Measurements from ENCODE around the gene CSNK1E. TPM values are rescaled to one million over a fixed set of nuclear protein-coding genes. Genes with fewer than 3 reads are reported as not detected.

The CSNK1E gene
- total and polyA plus RNA-seq, 4 donors, result 37.4 to 167 (median 152) TPM

DNA sequence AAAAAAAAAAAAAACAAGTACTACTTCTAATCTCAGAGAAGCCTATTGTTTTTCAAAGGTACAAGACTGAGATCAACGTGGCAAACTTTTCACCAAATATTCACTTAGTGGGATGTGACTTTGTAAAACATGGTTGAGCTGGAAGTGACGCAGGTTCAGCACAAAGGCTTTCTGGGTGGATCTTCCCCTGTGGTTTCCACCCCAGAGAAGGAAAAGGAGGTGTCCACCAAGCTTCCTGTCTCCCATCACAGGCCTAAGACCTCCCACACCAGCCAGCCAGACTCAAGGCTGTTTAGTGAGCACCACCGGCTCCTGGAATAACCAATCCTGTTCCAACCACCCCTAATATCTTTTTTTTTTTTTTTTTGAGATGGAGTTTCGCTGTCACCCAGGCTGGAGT is 50.1 kb downstream of the CSNK1E start:
- no peaks in the 10 kb centered on the region for H3K27me3 ChIP-seq (ENCODE audit: control insufficient read depth in 1 of 2, insufficient read depth in 2 of 2, low read length in 1 of 2)
- DNase-seq (no peak), ATAC-seq (ENCODE audit: low FRiP score) (peak; percentile 65)
- WGBS, 2 donors, result 64 to 71% methylated on average over 4 of the region's 4 CpGs
- H3K36me3 ChIP-seq (ENCODE audit: control insufficient read depth in 1 of 2, insufficient read depth in 2 of 2, low read length in 1 of 2), result no peaks in the 10 kb centered on the region
- H3K9me3 ChIP-seq (ENCODE audit: control insufficient read depth, low read length), result no peaks in the 10 kb centered on the region
- peaks cover 0 to 6% of the 10 kb centered on the region in 2 donors for H3K4me1 ChIP-seq (ENCODE audit: control insufficient read depth in 1 of 2, insufficient read depth in 2 of 2, low read length in 2 of 2)
- H3K27ac ChIP-seq (ENCODE audit: low read depth in 1 of 2, low read length in 2 of 2), result no peak overlapping the region
- intact Hi-C loops (cut with DNase I), result no loop called here
- H3K4me3 ChIP-seq (ENCODE audit: low read length in 2 of 2), result no peak overlapping the region

DNA sequence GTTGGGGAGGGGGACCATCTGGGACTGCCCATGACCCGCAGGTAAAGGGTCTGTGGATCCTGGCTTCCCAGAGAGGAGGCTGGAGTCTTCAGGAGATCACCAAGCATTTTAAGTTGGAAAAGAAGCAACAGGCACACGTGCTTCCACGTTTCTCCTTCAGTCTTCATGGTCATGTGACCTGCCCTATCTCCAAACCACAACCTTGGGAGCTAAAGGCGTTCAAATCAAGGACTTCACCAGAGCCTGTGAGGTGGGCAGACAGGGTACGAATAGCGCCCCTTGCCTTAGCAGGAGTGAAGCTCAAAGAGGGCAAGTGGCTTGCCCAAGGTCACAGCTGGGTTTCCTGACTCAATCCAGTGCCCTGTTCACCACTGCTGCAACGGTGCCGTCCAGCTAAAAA is 51.1 kb downstream of the CSNK1E start:
- H3K4me1 ChIP-seq (ENCODE audit: control insufficient read depth in 1 of 2, insufficient read depth in 2 of 2, low read length in 2 of 2), result peaks cover under 1 to 6% of the 10 kb centered on the region in 2 donors
- DNase-seq (no peak), ATAC-seq (ENCODE audit: low FRiP score) (no peak)
- H3K4me3 ChIP-seq (ENCODE audit: low read length in 2 of 2), result no peak overlapping the region
- intact Hi-C loops (cut with DNase I), result no loop called here
- H3K27ac ChIP-seq (ENCODE audit: low read depth in 1 of 2, low read length in 2 of 2), result no peak overlapping the region
- H3K9me3 ChIP-seq (ENCODE audit: control insufficient read depth, low read length), result no peaks in the 10 kb centered on the region
- no peaks in the 10 kb centered on the region for H3K27me3 ChIP-seq (ENCODE audit: control insufficient read depth in 1 of 2, insufficient read depth in 2 of 2, low read length in 1 of 2)
- H3K36me3 ChIP-seq (ENCODE audit: control insufficient read depth in 1 of 2, insufficient read depth in 2 of 2, low read length in 1 of 2), result no peaks in the 10 kb centered on the region
- WGBS, 2 donors, result 42 to 46% methylated on average over 8 of the region's 8 CpGs

DNA sequence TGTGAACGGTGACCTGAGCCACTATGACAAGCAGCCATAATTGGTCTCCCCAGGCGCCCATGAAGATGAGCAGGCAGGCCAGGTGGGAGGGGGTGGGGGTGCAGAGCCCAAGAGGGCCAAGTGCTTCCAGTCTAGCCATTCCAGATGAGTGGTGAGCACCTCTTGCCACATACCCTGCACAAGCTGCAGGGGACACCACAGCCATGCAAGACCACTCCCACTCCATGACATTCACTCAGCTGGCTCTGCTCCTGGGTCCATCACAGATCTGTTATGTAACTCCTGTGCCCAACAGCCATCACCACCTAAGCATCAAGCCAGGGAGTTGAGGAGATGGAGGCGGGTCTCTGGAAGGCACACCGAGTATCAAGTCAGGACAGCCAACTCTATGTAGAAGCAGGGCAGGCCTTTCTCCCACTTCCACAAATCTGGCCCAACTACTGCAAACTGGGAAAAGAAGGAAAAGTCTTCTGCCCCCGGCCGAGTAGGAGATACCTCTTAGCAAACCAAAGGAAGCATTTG is 52.9 kb downstream of the CSNK1E start:
- Histone ChIP-seq H3K4me3 (ENCODE audit: low read length in 2 of 2) (no peak overlapping the region), H3K36me3 (ENCODE audit: control insufficient read depth in 1 of 2, insufficient read depth in 2 of 2, low read length in 1 of 2) (no peaks in the 10 kb centered on the region), H3K9me3 (ENCODE audit: control insufficient read depth, low read length) (no peaks in the 10 kb centered on the region), H3K4me1 (ENCODE audit: control insufficient read depth in 1 of 2, insufficient read depth in 2 of 2, low read length in 2 of 2) (peaks cover 4 to 6% of the 10 kb centered on the region in 2 donors), H3K27me3 (ENCODE audit: control insufficient read depth in 1 of 2, insufficient read depth in 2 of 2, low read length in 1 of 2) (no peaks in the 10 kb centered on the region), H3K27ac (ENCODE audit: low read depth in 1 of 2, low read length in 2 of 2) (no peak overlapping the region)
- WGBS, 2 donors, result 62 to 65% methylated on average over 6 of the region's 6 CpGs
- DNase-seq (no peak), ATAC-seq (ENCODE audit: low FRiP score) (no peak)
- intact Hi-C loops (cut with DNase I), result loop anchor here in 1 of 2 donors (5.0 kb wide), 1 partner anchor 78 kb away; no protein-coding TSS in a partner anchor

DNA sequence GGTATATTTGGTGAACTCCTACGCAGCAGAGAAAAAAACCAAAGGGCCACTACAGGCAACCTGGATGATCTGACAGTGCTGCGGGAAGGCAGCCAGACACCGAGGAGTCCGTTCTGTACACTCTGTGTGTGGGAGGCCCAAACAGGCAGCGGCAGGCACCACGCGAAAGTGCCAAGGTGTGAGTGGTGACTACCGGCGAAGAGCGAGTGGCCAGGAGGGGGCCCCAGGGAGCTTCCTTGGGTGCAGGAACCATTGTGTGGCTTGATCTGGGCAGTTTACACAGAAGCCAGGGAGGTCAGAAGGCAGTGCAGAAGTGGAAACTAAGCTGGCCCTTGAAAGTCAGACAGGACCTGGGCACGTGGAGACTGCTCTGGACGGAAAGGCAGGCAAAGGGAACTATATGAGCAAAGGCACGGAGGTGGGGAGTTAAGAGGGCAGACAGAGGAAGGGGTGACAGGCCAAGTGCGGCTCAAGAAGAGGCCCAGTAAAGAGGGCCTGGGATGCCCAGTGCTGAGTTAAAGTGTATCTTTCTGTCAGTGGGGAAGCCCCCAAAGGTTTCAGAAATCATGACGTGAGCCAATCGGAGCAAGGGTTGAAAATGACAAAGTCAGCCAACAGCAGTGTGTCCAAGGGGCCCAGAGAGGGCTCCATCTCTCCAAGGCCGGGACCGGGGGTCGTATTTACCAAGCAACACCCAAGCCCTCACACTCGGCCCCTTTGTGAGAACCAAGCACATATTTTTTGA is 55.0 kb downstream of the CSNK1E start:
- DNase-seq, result peak; percentile 61 to 85
- Histone ChIP-seq H3K4me1 (ENCODE audit: control insufficient read depth in 1 of 2, insufficient read depth in 2 of 2, low read length in 2 of 2) (peaks cover 0 to 8% of the 10 kb centered on the region in 2 donors), H3K27me3 (ENCODE audit: control insufficient read depth in 1 of 2, insufficient read depth in 2 of 2, low read length in 1 of 2) (no peaks in the 10 kb centered on the region), H3K27ac (ENCODE audit: low read depth in 1 of 2, low read length in 2 of 2) (no peak overlapping the region), H3K36me3 (ENCODE audit: control insufficient read depth in 1 of 2, insufficient read depth in 2 of 2, low read length in 1 of 2) (no peaks in the 10 kb centered on the region), H3K4me3 (ENCODE audit: low read length in 2 of 2) (no peak overlapping the region), H3K9me3 (ENCODE audit: control insufficient read depth, low read length) (no peaks in the 10 kb centered on the region)
- intact Hi-C loops (cut with DNase I), result loop anchor here (2.0 to 5.0 kb wide), 2 partner anchors 80 to 91 kb away; no protein-coding TSS in a partner anchor
- peak; percentile 38 for ATAC-seq (ENCODE audit: low FRiP score)
- WGBS, 2 donors, result 59 to 65% methylated on average over 20 of the region's 20 CpGs

DNA sequence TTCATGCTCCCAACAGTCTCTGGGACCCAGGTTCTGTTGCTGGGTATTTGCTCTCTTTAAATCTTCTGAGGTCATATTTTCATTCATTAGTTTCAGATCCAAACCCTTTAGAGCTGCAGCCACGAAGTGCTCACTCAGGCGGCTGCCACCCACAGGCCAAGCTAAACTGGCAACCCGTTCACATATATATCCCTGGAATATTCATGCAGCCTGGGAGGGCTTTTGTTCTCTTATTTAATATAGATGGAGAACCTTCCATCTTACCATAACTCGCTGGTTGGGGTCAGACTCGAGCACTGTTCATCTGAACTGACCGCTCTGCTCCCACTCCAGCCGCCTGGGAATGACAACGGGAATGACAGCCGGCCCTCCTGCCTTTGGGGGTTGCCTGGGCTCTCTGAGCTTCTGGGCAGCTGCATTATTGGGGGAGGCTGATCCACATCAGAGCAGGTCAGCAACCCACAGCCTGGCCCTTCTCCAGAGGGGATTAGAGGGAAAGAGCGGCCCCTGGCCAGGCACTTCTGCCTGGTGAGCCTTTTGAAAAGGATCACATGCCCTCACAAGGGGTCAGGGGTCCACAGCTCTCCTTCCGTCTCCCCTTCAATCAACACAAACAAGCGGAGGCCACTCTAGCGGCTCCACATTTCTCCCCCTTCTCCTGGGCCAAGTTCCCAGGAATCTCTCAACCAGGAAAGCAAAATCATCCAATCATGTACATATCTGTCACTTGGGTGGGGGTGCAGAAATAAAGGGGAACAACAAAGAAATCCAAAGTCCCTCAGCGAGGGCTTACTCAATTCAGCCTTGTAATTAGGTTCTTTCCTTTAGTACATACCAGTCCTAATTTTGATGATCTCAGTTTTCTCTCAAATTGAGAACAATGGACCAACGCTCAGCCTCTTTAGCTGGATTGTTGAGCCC is 56.2 kb downstream of the CSNK1E start:
- WGBS, 2 donors, result 24 to 31% methylated on average over 15 of the region's 15 CpGs
- peaks cover 0 to 8% of the 10 kb centered on the region in 2 donors for H3K4me1 ChIP-seq (ENCODE audit: control insufficient read depth in 1 of 2, insufficient read depth in 2 of 2, low read length in 2 of 2)
- intact Hi-C loops (cut with DNase I), result loop anchor here in 1 of 2 donors (5.0 kb wide), 1 partner anchor 81 kb away; no protein-coding TSS in a partner anchor
- peak overlapping the region in 1 of 2 donors; percentile 73 for H3K27ac ChIP-seq (ENCODE audit: low read depth in 1 of 2, low read length in 2 of 2)
- no peak overlapping the region for H3K4me3 ChIP-seq (ENCODE audit: low read length in 2 of 2)
- no peaks in the 10 kb centered on the region for H3K27me3 ChIP-seq (ENCODE audit: control insufficient read depth in 1 of 2, insufficient read depth in 2 of 2, low read length in 1 of 2)
- ATAC-seq (ENCODE audit: low FRiP score), result no peak
- no peaks in the 10 kb centered on the region for H3K9me3 ChIP-seq (ENCODE audit: control insufficient read depth, low read length)
- DNase-seq, result no peak
- no peaks in the 10 kb centered on the region for H3K36me3 ChIP-seq (ENCODE audit: control insufficient read depth in 1 of 2, insufficient read depth in 2 of 2, low read length in 1 of 2)

- H3K27ac ChIP-seq (ENCODE audit: low read depth in 1 of 2, low read length in 2 of 2), result peak overlapping the region in 1 of 2 donors; percentile 42
- H3K4me3 ChIP-seq (ENCODE audit: low read length in 2 of 2), result no peak overlapping the region
- intact Hi-C loops (cut with DNase I), result loop anchor here in 1 of 2 donors (5.0 kb wide), 2 partner anchors 57 to 192 kb away; partner anchors contain the start of gene MAFF
- peaks cover 0 to 8% of the 10 kb centered on the region in 2 donors for H3K4me1 ChIP-seq (ENCODE audit: control insufficient read depth in 1 of 2, insufficient read depth in 2 of 2, low read length in 2 of 2)
- DNase-seq, result no peak
- no peaks in the 10 kb centered on the region for H3K27me3 ChIP-seq (ENCODE audit: control insufficient read depth in 1 of 2, insufficient read depth in 2 of 2, low read length in 1 of 2)
- no peaks in the 10 kb centered on the region for H3K9me3 ChIP-seq (ENCODE audit: control insufficient read depth, low read length)
- WGBS, 2 donors, result 88 to 89% methylated on average over 8 of the region's 8 CpGs
- no peaks in the 10 kb centered on the region for H3K36me3 ChIP-seq (ENCODE audit: control insufficient read depth in 1 of 2, insufficient read depth in 2 of 2, low read length in 1 of 2)
- no peak for ATAC-seq (ENCODE audit: low FRiP score)
Measured at GRCh38 chr22:38259370-38259769, 57.9 kb downstream of the CSNK1E start.

GRCh38 chr22:38258895-38259294 is 58.3 kb downstream of the CSNK1E start:
- Histone ChIP-seq H3K27me3 (ENCODE audit: control insufficient read depth in 1 of 2, insufficient read depth in 2 of 2, low read length in 1 of 2) (no peaks in the 10 kb centered on the region), H3K9me3 (ENCODE audit: control insufficient read depth, low read length) (no peaks in the 10 kb centered on the region), H3K27ac (ENCODE audit: low read depth in 1 of 2, low read length in 2 of 2) (peak overlapping the region in 1 of 2 donors; percentile 42), H3K36me3 (ENCODE audit: control insufficient read depth in 1 of 2, insufficient read depth in 2 of 2, low read length in 1 of 2) (no peaks in the 10 kb centered on the region), H3K4me1 (ENCODE audit: control insufficient read depth in 1 of 2, insufficient read depth in 2 of 2, low read length in 2 of 2) (peaks cover 0 to 8% of the 10 kb centered on the region in 2 donors), H3K4me3 (ENCODE audit: low read length in 2 of 2) (no peak overlapping the region)
- ATAC-seq (ENCODE audit: low FRiP score) (no peak), DNase-seq (peak in 1 of 2 donors; percentile 84)
- intact Hi-C loops (cut with DNase I), result loop anchor here in 1 of 2 donors (5.0 kb wide), 2 partner anchors 57 to 192 kb away; partner anchors contain the start of gene MAFF
- WGBS, 2 donors, result 14 to 15% methylated on average over 8 of the region's 8 CpGs

DNA sequence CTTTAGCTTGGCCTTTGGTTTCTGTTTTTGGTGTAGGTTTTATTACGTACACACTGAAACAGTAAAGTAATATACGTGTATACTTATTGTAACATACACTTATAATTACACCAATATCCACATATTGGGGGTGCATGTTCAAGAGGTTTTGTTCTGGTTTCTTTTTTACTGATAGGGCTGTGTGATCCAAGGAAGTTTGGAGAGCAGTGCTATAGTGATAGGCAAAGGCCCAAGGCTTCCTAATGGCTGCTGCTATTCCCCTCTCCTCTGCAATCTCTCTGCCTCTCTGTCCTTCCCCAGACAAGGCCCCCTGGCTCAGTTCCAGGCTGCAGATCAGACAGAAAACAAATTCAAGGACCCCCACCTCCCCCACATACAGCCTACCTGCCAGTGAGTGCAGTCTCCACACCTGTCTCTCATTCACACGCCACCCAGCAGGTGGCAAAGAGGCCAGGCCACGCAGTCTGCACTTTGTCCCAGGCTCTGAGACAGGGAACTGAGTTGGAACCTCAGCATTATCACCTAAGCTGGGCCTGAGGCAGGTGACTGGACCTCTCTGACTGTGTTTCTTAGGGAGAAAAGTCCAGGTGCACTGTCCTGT is 59.5 kb downstream of the CSNK1E start:
- H3K36me3 ChIP-seq (ENCODE audit: control insufficient read depth in 1 of 2, insufficient read depth in 2 of 2, low read length in 1 of 2), result no peaks in the 10 kb centered on the region
- DNase-seq (no peak), ATAC-seq (ENCODE audit: low FRiP score) (no peak)
- H3K4me3 ChIP-seq (ENCODE audit: low read length in 2 of 2), result no peak overlapping the region
- 47 to 51% methylated on average over 4 of the region's 4 CpGs for WGBS, 2 donors
- intact Hi-C loops (cut with DNase I), result loop anchor here in 1 of 2 donors (5.0 kb wide), 2 partner anchors 55 to 190 kb away; partner anchors contain the start of gene MAFF
- H3K9me3 ChIP-seq (ENCODE audit: control insufficient read depth, low read length), result no peaks in the 10 kb centered on the region
- H3K4me1 ChIP-seq (ENCODE audit: control insufficient read depth in 1 of 2, insufficient read depth in 2 of 2, low read length in 2 of 2), result peaks cover 0 to 8% of the 10 kb centered on the region in 2 donors
- no peaks in the 10 kb centered on the region for H3K27me3 ChIP-seq (ENCODE audit: control insufficient read depth in 1 of 2, insufficient read depth in 2 of 2, low read length in 1 of 2)
- peak overlapping the region; percentile 38 to 98 for H3K27ac ChIP-seq (ENCODE audit: low read depth in 1 of 2, low read length in 2 of 2)

Data from aorta (tissue), 5 donors.